CD4-positive, alpha-beta T cell treated with Interleukin-17A for 4 hours (primary cell): ENCODE data around the gene KRT25.
"Not testable (repeated sequence)": the region's sequence is repeated elsewhere in the genome, so short reads cannot be mapped to it uniquely, and the experiment has no call there.

Experiments used
- DNase-seq: peaks from one replicate; pipeline ENCODE4 v3.0.0-alpha.2; 2020; ENCODE audit warnings: mixed read lengths

KRT25 gene

GRCh38 chr17:40751065-40751464 lies 4.1 kb downstream of the KRT25 start:
- DNase-seq: no peak

GRCh38 chr17:40750391-40750790 lies 4.7 kb downstream of the KRT25 start:
- no peak for DNase-seq

- not testable (repeated sequence) for DNase-seq
These were observed 6.5 kb downstream of the KRT25 start for GRCh38 chr17:40748666-40749065.

- no peak for DNase-seq
These were observed 16.6 kb downstream of the KRT25 start for GRCh38 chr17:40738553-40738952.

- DNase-seq: no peak
These were observed 20.1 kb downstream of the KRT25 start for GRCh38 chr17:40735016-40735415.

- DNase-seq: no peak
These were observed 21.1 kb downstream of the KRT25 start for GRCh38 chr17:40734018-40734417.

- no peak for DNase-seq
These were observed 24.2 kb downstream of the KRT25 start for GRCh38 chr17:40730970-40731369.

- DNase-seq: no peak
These were observed 27.5 kb downstream of the KRT25 start for GRCh38 chr17:40727447-40728231.

- no peak for DNase-seq
These were observed 28.2 kb downstream of the KRT25 start for GRCh38 chr17:40726919-40727318.

- no peak for DNase-seq
These were observed 30.5 kb downstream of the KRT25 start for GRCh38 chr17:40724656-40725055.

GRCh38 chr17:40722241-40722640 lies 32.9 kb downstream of the KRT25 start:
- no peak for DNase-seq

GRCh38 chr17:40720899-40721298 lies 34.2 kb downstream of the KRT25 start:
- no peak for DNase-seq

GRCh38 chr17:40718930-40719329 lies 36.2 kb downstream of the KRT25 start:
- DNase-seq: no peak

GRCh38 chr17:40717776-40718175 lies 37.4 kb downstream of the KRT25 start:
- no peak for DNase-seq

- no peak for DNase-seq
These were observed 40.7 kb downstream of the KRT25 start for GRCh38 chr17:40714473-40714872.

GRCh38 chr17:40707745-40708144 lies 47.4 kb downstream of the KRT25 start:
- DNase-seq: no peak

GRCh38 chr17:40705584-40705983 lies 49.5 kb downstream of the KRT25 start:
- DNase-seq: no peak

GRCh38 chr17:40703652-40704051 lies 51.5 kb downstream of the KRT25 start, which contains the start of gene KRT24:
KRT24 (minus strand) TSS chr17:40703752; CDS start chr17:40703693, 59 bp downstream.
- no peak for DNase-seq

GRCh38 chr17:40702271-40702670 lies 52.9 kb downstream of the KRT25 start:
- DNase-seq: no peak

- no peak for DNase-seq
These were observed 55.3 kb downstream of the KRT25 start for GRCh38 chr17:40699853-40700252.

- no peak for DNase-seq
These were observed 55.8 kb downstream of the KRT25 start for GRCh38 chr17:40699371-40699770.
